ENCODE measurements around the gene VSIG10L2.

DNA sequence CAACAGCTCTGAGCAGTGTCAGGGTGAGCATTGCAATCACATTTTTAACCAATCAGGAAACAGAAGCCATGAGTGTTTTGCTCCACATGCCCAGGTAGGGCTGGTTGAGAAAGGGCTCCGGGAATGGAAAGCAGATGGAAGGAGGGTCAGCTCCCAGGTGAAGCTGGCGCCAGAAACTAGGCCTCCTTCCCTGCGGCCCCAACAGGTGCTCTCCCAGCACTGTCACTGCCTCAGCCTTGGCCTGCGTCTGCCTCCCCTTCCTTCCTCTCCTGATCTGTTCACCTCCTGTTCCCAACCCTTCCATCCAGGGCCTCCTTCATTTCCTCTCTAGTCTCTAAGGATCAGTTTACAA lies 4.6 kb upstream of the VSIG10L2 start:
- TF ChIP-seq, protein P1, sequence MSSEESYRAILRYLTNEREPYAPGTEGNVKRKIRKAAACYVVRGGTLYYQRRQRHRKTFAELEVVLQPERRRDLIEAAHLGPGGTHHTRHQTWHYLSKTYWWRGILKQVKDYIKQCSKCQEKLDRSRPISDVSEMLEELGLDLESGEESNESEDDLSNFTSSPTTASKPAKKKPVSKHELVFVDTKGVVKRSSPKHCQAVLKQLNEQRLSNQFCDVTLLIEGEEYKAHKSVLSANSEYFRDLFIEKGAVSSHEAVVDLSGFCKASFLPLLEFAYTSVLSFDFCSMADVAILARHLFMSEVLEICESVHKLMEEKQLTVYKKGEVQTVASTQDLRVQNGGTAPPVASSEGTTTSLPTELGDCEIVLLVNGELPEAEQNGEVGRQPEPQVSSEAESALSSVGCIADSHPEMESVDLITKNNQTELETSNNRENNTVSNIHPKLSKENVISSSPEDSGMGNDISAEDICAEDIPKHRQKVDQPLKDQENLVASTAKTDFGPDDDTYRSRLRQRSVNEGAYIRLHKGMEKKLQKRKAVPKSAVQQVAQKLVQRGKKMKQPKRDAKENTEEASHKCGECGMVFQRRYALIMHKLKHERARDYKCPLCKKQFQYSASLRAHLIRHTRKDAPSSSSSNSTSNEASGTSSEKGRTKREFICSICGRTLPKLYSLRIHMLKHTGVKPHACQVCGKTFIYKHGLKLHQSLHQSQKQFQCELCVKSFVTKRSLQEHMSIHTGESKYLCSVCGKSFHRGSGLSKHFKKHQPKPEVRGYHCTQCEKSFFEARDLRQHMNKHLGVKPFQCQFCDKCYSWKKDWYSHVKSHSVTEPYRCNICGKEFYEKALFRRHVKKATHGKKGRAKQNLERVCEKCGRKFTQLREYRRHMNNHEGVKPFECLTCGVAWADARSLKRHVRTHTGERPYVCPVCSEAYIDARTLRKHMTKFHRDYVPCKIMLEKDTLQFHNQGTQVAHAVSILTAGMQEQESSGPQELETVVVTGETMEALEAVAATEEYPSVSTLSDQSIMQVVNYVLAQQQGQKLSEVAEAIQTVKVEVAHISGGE (tag by site-specific recombination; conservative IDR thresholded peaks at IDR 0.05; ENCODE audit: low read depth), result no peak
- TF ChIP-seq ZNF777 (tag by site-specific recombination; IDR thresholded peaks at IDR 0.05; ENCODE audit: borderline replicate concordance) (no peak), RBAK (tag by site-specific recombination; IDR thresholded peaks at IDR 0.05) (no peak)
